SK-N-SH (cell line): ENCODE results near the gene PDXP. TPM values are rescaled to one million over a fixed set of nuclear protein-coding genes. Genes with fewer than 3 reads are reported as not detected.

Experiments used
- CTCF ChIA-PET: fragments of 300-600, 350-600 bp; formaldehyde crosslinking; extraction: SDS; loops from one replicate; lab custom pipeline; 2021; lab: Yijun Ruan, JAX
- POLR2A ChIA-PET: fragments of 350-600 bp; sonication (Branson Sonifier 250); formaldehyde crosslinking; extraction: SDS; loops from one replicate; lab custom pipeline; 2020; ENCODE audit warnings: antibody characterized with exemption, inconsistent platforms; lab: Yijun Ruan, JAX
- DNase-seq: peaks from one replicate; pipeline ENCODE4 v3.0.0; 2012
- H2AFZ ChIP-seq: fragments of 200-600 bp; sonication (generic); 2 replicates; pipeline ENCODE4 v1.8.1; 2016; ENCODE audit warnings: antibody characterized with exemption, mild to moderate bottlenecking, low read depth
- H3F3A ChIP-seq: fragments of 200-600 bp; sonication (generic); replicated peaks from 2 replicates; pipeline ENCODE3; 2016; ENCODE audit warnings: antibody characterized with exemption, mild to moderate bottlenecking; ENCODE audit not compliant: insufficient read depth
- H3K27ac ChIP-seq, 2 experiments: fragments of 200-500 bp in 1 of 2; fragments of 200-600 bp in 1 of 2; sonication (Bioruptor generic) in 1 of 2; sonication (generic), shearing (Covaris generic) in 1 of 2; 2 replicates each; pipeline versions ENCODE4 v1.5.1 to v1.6.1; 2014 to 2016; ENCODE audit warnings: low read depth in 2 of 2, inconsistent platforms in 1 of 2, low read length in 1 of 2, mild to moderate bottlenecking in 1 of 2, mixed read lengths in 1 of 2
- H3K27me3 ChIP-seq: fragments of 200-600 bp; sonication (generic), shearing (Covaris generic); 2 replicates; pipeline ENCODE4 v1.6.1; 2016; ENCODE audit warnings: mixed run types; ENCODE audit not compliant: insufficient read depth
- H3K36me3 ChIP-seq, 2 experiments: fragments of 200-500 bp in 1 of 2; fragments of 200-600 bp in 1 of 2; sonication (Bioruptor generic) in 1 of 2; sonication (generic) in 1 of 2; replicated peaks in 1 of 2; 2 replicates each; pipeline versions ENCODE3 to v1.5.1; 2014 to 2016; ENCODE audit warnings: low read length in 1 of 2, mild to moderate bottlenecking in 1 of 2; ENCODE audit not compliant: insufficient read depth in 2 of 2, control insufficient read depth in 1 of 2
- H3K4me1 ChIP-seq, 2 experiments: fragments of 200-500 bp in 1 of 2; fragments of 200-600 bp in 1 of 2; sonication (Bioruptor generic) in 1 of 2; sonication (generic), shearing (Covaris generic) in 1 of 2; 2 replicates each; pipeline versions ENCODE4 v1.5.1 to v1.6.1; 2014 to 2016; ENCODE audit warnings: low read depth in 1 of 2, low read length in 1 of 2, mixed run types in 1 of 2; ENCODE audit not compliant: insufficient read depth in 2 of 2, control insufficient read depth in 1 of 2
- H3K4me2 ChIP-seq: fragments of 200-600 bp; sonication (generic), shearing (Covaris generic); 2 replicates; pipeline ENCODE4 v1.6.1; 2017; ENCODE audit warnings: mixed run types
- H3K4me3 ChIP-seq, 2 experiments: fragments of 200-500 bp in 1 of 2; fragments of 200-600 bp in 1 of 2; sonication (Bioruptor generic) in 1 of 2; sonication (generic), shearing (Covaris generic) in 1 of 2; 2 replicates each; pipeline versions ENCODE4 v1.5.1 to v1.8.1; 2014 to 2016; ENCODE audit warnings: low read depth in 2 of 2, inconsistent platforms in 1 of 2, low read length in 1 of 2, mild to moderate bottlenecking in 1 of 2, mixed read lengths in 1 of 2, moderate library complexity in 1 of 2
- H3K79me2 ChIP-seq: fragments of 200-600 bp; sonication (generic); 2 replicates; pipeline ENCODE4 v1.8.1; 2017; ENCODE audit warnings: mild to moderate bottlenecking; ENCODE audit not compliant: insufficient read depth
- H3K9ac ChIP-seq: fragments of 200-600 bp; sonication (generic); 2 replicates; pipeline ENCODE4 v1.6.1; 2017; ENCODE audit warnings: mixed run types
- H3K9me2 ChIP-seq: fragments of 200-600 bp; sonication (generic); 2 replicates; pipeline ENCODE4 v1.6.1; 2017; ENCODE audit warnings: mixed run types
- H3K9me3 ChIP-seq: fragments of 200-600 bp; sonication (generic); 2 replicates; pipeline ENCODE4 v1.6.1; 2017; ENCODE audit warnings: mixed run types, mild to moderate bottlenecking, moderate library complexity
- H4K20me1 ChIP-seq: fragments of 200-600 bp; sonication (generic); 2 replicates; pipeline ENCODE4 v1.6.1; 2017; ENCODE audit warnings: mild to moderate bottlenecking, mixed run types; ENCODE audit not compliant: insufficient read depth
- CHD2 ChIP-seq: fragments of 150-350 bp; IDR thresholded peaks from 2 replicates; pipeline ENCODE4 v1.6.1; 2018; ENCODE audit warnings: low read length; ENCODE audit not compliant: partially characterized antibody
- ELF1 ChIP-seq: IDR thresholded peaks from 2 replicates; pipeline ENCODE4 v1.4.0; 2012
- EZH2phosphoT487 ChIP-seq: fragments of 200-600 bp; sonication (generic); IDR thresholded peaks from 2 replicates; pipeline ENCODE4 v1.6.1; 2017; ENCODE audit warnings: low read depth, mixed run types, mild to moderate bottlenecking, antibody characterized with exemption, moderate library complexity, borderline replicate concordance
- FOXM1 ChIP-seq: IDR thresholded peaks from 2 replicates; pipeline ENCODE4 v1.4.0; 2012; ENCODE audit warnings: low read depth, mild to moderate bottlenecking
- JUND ChIP-seq: IDR thresholded peaks from 2 replicates; pipeline ENCODE4 v1.4.0; 2012
- MEF2A ChIP-seq: IDR thresholded peaks from 2 replicates; pipeline ENCODE4 v1.4.0; 2012; ENCODE audit warnings: low read depth, borderline replicate concordance
- NFIC ChIP-seq: IDR thresholded peaks from 2 replicates; pipeline ENCODE4 v1.4.0; 2012; ENCODE audit warnings: borderline replicate concordance
- NRF1 ChIP-seq: IDR thresholded peaks from 2 replicates; pipeline ENCODE4 v1.6.1; 2012; ENCODE audit warnings: low read depth, mild to moderate bottlenecking, low read length
- SMC3 ChIP-seq: IDR thresholded peaks from 2 replicates; pipeline ENCODE4 v1.6.1; 2012; ENCODE audit warnings: low read depth, low read length, improper control_type of control experiment
- TAF1 ChIP-seq: IDR thresholded peaks from 2 replicates; pipeline ENCODE4 v1.6.1; 2012; ENCODE audit warnings: low read depth, mild to moderate bottlenecking, low read length, moderate library complexity, borderline replicate concordance
- WGBS: methylation state at CpG from one replicate; pipeline ENCODE4 v1.1.6; 2017; ENCODE audit warnings: low lambda C conversion rate; 5-methylcytosine and 5-hydroxymethylcytosine counted together
- polyA plus RNA-seq, 3 experiments: library from polyadenylated mRNA; depleted of rRNA; stranded (reverse); fragments of >200 nt; gene quantifications; 2 replicates each; pipeline ENCODE4 v1.2.3, GENCODE V29; 2012
- TF ChIP-seq, protein P1 (sequence below): fragments of 200-600 bp; sonication (generic); IDR thresholded peaks from 2 replicates; pipeline ENCODE4 v1.6.1; 2017; ENCODE audit warnings: antibody characterized with exemption, mild to moderate bottlenecking, moderate library complexity
- TF ChIP-seq, protein P2 (sequence below): fragments of 150-350 bp; IDR thresholded peaks from 2 replicates; pipeline ENCODE4 v1.6.1; 2017; ENCODE audit warnings: antibody characterized with exemption, low read length, low read depth, borderline replicate concordance
- TF ChIP-seq, protein P3 (sequence below): IDR thresholded peaks from 2 replicates; pipeline ENCODE4; 2012

PDXP gene
- polyA plus RNA-seq, 1 of the 3 experiments (the other 2 are of a cell fraction) = 22.5 TPM

DNA sequence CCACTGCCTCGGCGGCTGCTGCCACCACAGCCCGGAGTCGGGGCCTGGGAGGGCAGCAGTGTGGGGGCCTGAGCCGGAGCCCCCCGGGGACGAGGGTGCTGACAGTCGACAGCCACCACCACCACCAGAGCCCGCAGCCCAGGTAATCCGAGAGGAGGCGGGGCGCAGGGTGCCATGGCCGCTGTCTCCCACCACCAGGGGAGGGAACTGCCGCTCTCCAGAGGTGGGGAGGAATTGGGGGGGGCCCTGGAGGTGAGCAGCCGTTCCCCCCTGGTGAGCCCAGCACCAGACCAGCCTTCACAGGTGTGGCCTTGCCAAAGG is 50.9 kb downstream of the PDXP start:
- no peaks in the 10 kb centered on the region for H3K27me3 ChIP-seq
- no peak overlapping the region for H3K4me2 ChIP-seq
- H3K79me2 ChIP-seq = no peaks in the 10 kb centered on the region
- H3K9ac ChIP-seq = no peak overlapping the region
- WGBS = no CpG with 5 or more reads among the region's 15 CpGs
- H3K9me3 ChIP-seq = no peaks in the 10 kb centered on the region
- ChIA-PET CTCF (interaction anchor here (1.4 kb wide), 1 partner anchor 28 kb away, joined by 3 read pairs; no protein-coding TSS in a partner anchor), POLR2A (no interaction called here)
- peaks cover 0 to 3% of the 10 kb centered on the region in 2 experiments for H3K36me3 ChIP-seq
- peaks cover 5% of the 10 kb centered on the region for H3F3A ChIP-seq
- no peak for DNase-seq
- no peaks in the 10 kb centered on the region for H3K4me1 ChIP-seq
- no peak overlapping the region for H2AFZ ChIP-seq
- TF ChIP-seq JUND = no peak
- H3K4me3 ChIP-seq = no peak overlapping the region
- H4K20me1 ChIP-seq = no peaks in the 10 kb centered on the region
- no peak overlapping the region for H3K27ac ChIP-seq
- no peaks in the 10 kb centered on the region for H3K9me2 ChIP-seq

GRCh38 chr22:37710675-37711074 is 52.2 kb downstream of the PDXP start:
- CTCF ChIA-PET = interaction anchor here (2.3 kb wide), 1 partner anchor 14 kb away, joined by 12 read pairs; the partner anchor contains the start of gene TRIOBP

DNA sequence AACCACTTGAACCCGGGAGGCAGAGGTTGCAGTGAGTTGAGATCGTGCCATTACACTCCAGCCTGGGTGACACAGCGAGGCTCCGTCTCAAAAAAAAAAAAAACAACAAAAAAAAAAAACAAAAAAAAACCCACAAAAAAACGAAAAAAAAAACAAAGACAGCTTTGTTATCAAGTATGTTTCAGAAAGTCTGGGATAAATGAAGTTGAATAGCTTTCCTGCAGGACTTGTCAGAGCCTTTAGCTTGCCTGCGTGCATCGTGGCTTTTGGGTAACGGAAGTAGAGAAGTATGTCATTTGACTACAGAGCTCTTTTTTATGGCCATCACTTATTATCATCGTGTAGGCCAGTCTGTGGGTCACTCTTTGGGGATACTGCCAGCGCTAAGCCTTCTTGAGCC is 53.0 kb downstream of the PDXP start:
- H3K27ac ChIP-seq = no peak overlapping the region
- ChIA-PET CTCF (interaction anchor here (0.7 to 2.3 kb wide), 3 partner anchors 15 to 119 kb away, joined by 3 to 12 read pairs (median 4); partner anchors contain the start of gene TRIOBP), POLR2A (no interaction called here)
- no peak overlapping the region for H3K4me3 ChIP-seq
- H3K36me3 ChIP-seq = peaks cover 0 to 3% of the 10 kb centered on the region in 2 experiments
- no peak overlapping the region for H3K9ac ChIP-seq
- no peak overlapping the region for H2AFZ ChIP-seq
- no peaks in the 10 kb centered on the region for H3K27me3 ChIP-seq
- no peaks in the 10 kb centered on the region for H3K9me3 ChIP-seq
- no peaks in the 10 kb centered on the region for H3K79me2 ChIP-seq
- whole genome bisulfite sequencing = 92% methylated on average over 10 of the region's 10 CpGs
- no peaks in the 10 kb centered on the region for H3K9me2 ChIP-seq
- H3K4me2 ChIP-seq = no peak overlapping the region
- no peak for DNase-seq
- no peaks in the 10 kb centered on the region for H4K20me1 ChIP-seq
- peaks cover 5% of the 10 kb centered on the region for H3F3A ChIP-seq
- TF ChIP-seq MEF2A (no peak), JUND (no peak), TAF1 (no peak), FOXM1 (no peak), SMC3 (no peak), ELF1 (no peak), NFIC (no peak), NRF1 (no peak), EZH2phosphoT487 (no peak)
- TF ChIP-seq, protein P1, sequence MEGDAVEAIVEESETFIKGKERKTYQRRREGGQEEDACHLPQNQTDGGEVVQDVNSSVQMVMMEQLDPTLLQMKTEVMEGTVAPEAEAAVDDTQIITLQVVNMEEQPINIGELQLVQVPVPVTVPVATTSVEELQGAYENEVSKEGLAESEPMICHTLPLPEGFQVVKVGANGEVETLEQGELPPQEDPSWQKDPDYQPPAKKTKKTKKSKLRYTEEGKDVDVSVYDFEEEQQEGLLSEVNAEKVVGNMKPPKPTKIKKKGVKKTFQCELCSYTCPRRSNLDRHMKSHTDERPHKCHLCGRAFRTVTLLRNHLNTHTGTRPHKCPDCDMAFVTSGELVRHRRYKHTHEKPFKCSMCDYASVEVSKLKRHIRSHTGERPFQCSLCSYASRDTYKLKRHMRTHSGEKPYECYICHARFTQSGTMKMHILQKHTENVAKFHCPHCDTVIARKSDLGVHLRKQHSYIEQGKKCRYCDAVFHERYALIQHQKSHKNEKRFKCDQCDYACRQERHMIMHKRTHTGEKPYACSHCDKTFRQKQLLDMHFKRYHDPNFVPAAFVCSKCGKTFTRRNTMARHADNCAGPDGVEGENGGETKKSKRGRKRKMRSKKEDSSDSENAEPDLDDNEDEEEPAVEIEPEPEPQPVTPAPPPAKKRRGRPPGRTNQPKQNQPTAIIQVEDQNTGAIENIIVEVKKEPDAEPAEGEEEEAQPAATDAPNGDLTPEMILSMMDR = no peak
- TF ChIP-seq, protein P2, sequence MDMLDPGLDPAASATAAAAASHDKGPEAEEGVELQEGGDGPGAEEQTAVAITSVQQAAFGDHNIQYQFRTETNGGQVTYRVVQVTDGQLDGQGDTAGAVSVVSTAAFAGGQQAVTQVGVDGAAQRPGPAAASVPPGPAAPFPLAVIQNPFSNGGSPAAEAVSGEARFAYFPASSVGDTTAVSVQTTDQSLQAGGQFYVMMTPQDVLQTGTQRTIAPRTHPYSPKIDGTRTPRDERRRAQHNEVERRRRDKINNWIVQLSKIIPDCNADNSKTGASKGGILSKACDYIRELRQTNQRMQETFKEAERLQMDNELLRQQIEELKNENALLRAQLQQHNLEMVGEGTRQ = no peak
- TF ChIP-seq, protein P3, sequence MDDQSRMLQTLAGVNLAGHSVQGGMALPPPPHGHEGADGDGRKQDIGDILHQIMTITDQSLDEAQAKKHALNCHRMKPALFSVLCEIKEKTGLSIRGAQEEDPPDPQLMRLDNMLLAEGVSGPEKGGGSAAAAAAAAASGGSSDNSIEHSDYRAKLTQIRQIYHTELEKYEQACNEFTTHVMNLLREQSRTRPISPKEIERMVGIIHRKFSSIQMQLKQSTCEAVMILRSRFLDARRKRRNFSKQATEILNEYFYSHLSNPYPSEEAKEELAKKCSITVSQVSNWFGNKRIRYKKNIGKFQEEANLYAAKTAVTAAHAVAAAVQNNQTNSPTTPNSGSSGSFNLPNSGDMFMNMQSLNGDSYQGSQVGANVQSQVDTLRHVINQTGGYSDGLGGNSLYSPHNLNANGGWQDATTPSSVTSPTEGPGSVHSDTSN = no peak
- H3K4me1 ChIP-seq = no peaks in the 10 kb centered on the region

More at GRCh38 chr22:37710675-37711074, 52.2 kb downstream of the PDXP start:
- no peak overlapping the region for H3K4me3 ChIP-seq
- H3K36me3 ChIP-seq = peaks cover 0 to 3% of the 10 kb centered on the region in 2 experiments
- H3K9me2 ChIP-seq = no peaks in the 10 kb centered on the region
- no peaks in the 10 kb centered on the region for H4K20me1 ChIP-seq
- no peak overlapping the region for H2AFZ ChIP-seq
- H3K27me3 ChIP-seq = no peaks in the 10 kb centered on the region
- no peaks in the 10 kb centered on the region for H3K79me2 ChIP-seq
- H3K27ac ChIP-seq = no peak overlapping the region
- no peak overlapping the region for H3K9ac ChIP-seq
- POLR2A ChIA-PET = no interaction called here
- H3K4me1 ChIP-seq = no peaks in the 10 kb centered on the region
- no peak for TF ChIP-seq CHD2
- no peak for TF ChIP-seq SMC3
- no peaks in the 10 kb centered on the region for H3K9me3 ChIP-seq
- DNase-seq = no peak
- no peak overlapping the region for H3K4me2 ChIP-seq
- WGBS = 88% methylated on average over 1 of the region's 3 CpGs
- peaks cover 5% of the 10 kb centered on the region for H3F3A ChIP-seq
